Activated T-cell treated with anti-CD3 and anti-CD28 coated beads for 4 hours (primary cell): ENCODE data around the gene HAAO.

ENCODE experiments used
- DNase-seq: peaks from one replicate; pipeline ENCODE4 v3.0.0-alpha.2; 2020

Gene HAAO

GRCh38 chr2:42767080-42767898, 25.1 kb downstream of the HAAO start:
- no peak for DNase-seq

GRCh38 chr2:42765686-42766085, 26.7 kb downstream of the HAAO start:
- DNase-seq, result no peak

DNA sequence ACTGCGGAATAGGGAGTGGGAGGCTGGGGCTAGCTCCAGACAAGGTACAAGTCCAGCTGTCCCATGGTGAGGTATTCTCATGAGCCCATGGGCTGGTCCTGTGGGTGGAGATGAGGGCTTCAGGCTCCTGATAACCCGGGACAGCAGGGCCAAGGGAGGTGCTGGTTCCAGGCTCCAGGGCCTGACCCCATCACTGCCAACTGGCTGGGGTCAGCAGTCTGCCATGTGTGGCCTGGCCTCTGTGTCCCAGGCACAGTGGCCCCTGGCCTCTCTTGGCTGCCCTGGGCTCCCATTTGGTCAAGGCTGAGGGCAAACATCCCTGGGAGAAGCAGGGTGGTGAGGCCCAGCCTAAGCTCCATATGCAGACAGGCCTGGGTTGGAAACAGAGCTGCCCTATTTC, 27.5 kb downstream of the HAAO start:
- DNase-seq, result no peak

DNA sequence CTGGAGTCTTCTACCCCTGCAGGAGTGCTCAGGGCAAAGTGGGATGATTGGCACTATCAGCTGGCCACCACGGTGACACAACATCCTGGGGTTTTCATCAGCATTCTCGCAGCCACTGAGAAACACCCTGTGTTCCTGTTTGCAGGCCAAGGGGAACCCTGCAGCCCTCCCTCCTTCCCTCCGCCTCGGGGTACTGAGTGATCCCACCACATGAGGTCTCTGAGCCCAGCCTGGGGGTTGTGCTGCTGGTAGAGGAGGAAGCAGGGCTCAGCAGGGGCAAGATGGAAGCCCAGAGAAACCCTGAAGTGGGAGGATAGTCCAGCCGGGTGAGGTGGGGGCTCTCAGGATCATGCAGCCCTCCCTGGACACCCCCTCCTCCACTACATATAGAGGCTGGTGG, 28.3 kb downstream of the HAAO start, which contains the start of gene OXER1:
OXER1 (minus strand) TSS at position 40 of the 400 bp plus-strand sequence. CDS start 73 bp downstream, outside the sequence.
- DNase-seq, result no peak

DNA sequence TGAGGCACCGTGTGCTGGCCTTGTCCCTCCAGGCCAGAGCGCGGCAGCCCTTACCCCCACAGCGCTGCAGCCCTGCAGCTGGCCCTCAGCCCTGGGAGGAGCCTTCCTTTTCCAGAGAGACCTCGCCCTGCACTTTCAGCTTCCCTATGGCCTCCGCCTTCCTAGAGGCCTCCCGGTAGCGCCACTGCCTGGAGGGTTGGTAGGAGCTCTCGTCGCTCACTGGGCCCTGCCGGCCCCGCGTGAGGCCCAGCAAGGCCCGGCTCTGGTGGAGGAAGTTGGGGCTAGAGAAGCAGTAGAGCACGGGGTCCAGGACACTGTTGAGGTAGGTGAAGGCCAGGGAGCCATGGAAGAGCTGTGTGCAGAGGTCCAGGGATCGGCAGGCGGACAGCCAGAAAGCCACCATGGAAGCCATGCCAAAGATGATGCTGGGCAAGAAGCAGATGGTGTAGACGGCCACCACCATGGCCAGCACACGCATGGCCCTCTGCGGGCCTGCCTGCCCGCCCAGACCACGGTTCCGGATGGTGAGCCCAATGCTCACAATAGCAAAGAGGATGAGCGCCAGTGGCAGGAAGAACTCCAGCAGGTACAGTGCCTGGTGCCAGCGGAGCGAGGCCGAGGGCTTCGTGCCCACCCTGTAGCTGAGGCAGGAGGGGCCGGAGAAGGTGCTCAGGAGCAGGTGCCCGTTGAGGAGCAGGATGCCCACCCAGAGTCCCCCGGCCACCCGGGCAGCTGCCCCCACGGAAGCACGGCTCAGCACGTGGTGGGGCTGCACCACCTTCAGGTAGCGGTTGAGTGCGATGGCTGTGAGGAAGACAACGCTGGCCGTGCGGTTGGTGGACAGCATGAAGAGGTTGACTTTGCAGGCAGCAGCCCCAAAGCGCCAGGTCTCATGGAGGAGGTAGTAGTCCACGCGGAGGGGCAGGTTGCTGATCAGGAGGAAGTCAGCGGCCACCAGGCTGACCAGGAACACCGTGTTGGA, 29.3 kb downstream of the HAAO start:
- no peak for DNase-seq

GRCh38 chr2:42762155-42762554, 30.2 kb downstream of the HAAO start:
- no peak for DNase-seq

- DNase-seq, result no peak
Measured at GRCh38 chr2:42761554-42761953, 30.8 kb downstream of the HAAO start.

DNA sequence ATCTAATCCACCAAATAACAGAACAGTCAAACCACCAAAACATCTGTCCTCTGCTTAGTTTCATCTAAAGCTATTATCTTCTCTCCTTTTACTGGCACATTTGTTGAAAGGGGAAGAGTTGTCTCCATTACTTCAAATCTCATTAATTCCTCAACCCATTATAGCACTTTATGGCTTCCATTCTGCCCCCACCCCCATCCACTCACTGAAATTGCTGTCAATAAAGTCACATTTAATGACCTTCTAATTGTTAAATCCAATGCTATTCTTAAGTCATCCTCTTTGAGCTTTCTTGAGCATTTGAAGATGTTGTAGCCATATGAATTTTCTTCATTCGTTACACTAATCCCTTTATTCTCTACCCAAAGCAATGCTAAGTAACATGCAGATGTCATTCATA, 33.6 kb downstream of the HAAO start:
- DNase-seq, result no peak

DNA sequence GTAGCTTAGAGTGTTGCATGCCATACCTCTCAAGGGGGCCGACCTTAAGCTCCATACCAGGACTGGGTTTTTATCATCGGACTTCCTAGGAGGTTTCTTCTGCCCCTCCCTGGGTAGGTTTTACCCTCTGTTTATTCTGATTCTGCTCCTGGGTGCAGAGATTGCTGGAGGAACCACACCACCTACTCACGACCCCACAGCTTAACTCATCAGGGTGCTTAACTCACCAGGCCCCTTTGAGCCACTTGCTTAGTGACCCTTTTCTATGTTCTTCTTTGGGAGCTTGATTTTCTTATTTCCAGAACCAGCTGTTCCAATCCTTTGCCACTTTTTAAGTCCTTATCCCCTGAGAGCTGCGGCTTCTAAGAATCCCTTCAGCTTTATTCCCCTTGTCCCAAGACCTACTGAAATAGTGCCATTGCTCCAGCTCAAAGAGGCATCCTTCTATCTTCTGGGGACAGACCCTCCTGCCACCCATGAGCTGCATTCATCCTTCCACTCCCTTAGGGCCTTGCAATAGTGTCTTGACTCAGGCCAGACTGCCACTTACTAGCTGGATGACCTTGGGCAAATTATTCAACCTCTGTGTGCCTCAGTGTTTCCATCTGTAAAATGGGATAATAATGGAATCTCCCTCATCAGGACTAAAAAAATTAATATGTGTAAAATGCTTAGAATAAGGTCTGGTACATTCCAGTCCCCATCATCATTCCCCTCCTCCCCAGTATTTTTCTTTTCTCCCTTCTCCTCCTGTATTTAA, 34.2 kb downstream of the HAAO start:
- DNase-seq, result no peak

DNA sequence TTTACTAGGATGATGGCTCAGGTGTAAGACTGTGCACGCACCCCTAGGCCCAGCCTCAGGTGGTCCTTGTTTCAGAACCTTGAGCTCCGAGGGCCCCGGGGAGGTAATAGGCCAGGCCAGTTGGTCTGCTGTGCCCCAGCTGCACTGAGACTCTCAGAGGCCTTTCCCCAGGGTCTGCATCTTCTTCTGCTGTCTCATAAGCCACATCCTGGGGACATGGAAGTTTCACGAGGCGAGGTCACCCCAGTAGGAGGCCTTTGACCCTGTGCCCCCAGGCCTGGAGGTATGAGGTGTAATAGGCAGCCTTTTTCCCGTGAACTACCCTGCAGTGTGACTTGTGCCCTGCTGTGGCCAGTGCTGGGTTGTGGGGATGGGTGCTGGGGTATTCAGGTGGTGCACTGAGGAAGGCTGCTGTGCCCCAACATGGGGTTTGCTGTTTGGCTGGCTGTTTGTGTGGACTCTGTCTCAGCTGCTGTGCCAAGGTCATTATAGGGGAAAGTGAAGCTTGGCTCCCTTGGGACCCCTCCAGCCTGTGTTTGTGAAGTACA, 35.3 kb downstream of the HAAO start:
- DNase-seq, result no peak

DNA sequence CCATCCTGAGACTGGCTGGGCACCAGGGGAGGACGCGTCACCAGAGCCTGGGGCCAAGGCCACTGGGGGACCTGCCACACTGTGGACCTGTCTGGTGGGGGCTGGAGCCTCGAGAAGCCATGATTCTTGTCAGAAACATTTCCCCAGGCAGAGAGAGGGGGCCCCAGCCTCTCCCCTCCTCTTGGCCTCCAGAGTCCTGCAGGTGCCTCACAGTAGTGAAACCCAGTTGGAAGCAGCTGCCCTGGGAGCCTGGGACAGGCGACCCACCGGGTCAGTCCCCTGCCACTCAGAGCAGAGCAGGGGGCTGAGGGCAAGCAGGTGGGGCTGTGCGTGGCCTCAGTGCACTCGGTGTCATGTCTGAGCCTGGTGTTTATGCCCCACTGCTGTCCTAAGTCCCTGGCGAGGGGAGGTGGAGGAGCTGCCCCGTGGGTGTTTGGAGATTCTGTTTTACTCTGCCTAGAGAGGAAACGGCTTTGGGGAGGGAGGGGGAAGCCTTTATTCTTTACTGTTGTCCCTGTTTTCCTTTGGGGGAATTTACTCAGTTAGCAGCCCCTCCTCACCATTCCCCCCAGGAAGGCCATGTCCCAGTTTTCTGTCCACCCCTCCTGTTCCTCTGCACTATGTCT, 36.1 kb downstream of the HAAO start:
- DNase-seq, result no peak

DNA sequence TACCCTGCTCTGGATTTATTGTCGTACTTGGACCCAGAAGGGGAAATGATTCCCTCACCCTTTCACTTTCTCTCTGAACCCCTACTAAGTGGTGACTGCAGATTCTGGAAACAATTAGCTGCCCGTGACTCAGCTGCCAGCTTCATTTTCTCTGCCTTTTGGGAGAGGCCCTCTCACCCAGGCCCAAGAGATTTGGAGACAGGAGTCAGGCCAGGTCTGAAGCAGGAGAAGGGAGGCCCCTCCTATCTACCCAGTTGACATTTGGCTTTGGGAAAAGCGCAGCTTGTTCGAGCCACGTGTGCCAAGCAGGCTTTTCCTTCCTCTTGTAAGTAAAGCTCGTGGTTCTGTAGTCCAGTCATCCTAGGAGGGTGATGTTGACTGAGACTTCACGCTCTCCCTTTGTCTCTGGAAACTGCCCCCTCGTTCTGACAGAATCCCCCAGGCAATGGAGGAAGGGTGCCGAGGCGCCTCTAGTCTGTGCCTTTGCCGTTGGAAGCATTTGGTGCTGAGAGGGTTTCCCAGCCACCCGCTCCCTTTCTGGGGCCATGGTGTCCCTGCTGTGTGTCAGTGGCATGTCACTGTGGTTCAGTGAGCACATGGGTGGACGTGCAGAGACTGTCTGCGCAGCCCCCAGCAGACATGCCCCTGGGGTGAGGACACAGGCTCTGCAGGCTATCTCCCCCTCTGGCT, 37.0 kb downstream of the HAAO start:
- DNase-seq, result no peak

DNA sequence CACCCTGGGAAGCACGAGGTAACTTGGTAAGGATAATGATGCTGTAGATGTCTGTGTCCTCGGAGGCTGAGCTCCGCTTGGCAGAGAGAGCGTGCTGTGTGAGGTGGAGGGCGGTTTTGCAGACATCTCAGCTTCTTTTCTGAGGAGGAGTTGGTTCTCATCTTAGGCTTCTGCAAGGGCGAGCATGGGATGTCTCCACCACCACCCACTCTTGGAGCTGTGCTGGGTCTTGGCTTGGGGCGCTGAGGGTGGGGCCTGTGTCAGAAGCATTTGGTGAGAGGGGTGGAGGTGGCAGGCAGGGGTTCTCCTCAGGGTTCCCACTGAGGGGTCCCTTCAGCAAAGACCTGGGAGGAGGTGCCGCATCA, 37.6 kb downstream of the HAAO start:
- no peak for DNase-seq

- DNase-seq, result no peak
Measured at GRCh38 chr2:42754021-42754775, 38.2 kb downstream of the HAAO start.

DNA sequence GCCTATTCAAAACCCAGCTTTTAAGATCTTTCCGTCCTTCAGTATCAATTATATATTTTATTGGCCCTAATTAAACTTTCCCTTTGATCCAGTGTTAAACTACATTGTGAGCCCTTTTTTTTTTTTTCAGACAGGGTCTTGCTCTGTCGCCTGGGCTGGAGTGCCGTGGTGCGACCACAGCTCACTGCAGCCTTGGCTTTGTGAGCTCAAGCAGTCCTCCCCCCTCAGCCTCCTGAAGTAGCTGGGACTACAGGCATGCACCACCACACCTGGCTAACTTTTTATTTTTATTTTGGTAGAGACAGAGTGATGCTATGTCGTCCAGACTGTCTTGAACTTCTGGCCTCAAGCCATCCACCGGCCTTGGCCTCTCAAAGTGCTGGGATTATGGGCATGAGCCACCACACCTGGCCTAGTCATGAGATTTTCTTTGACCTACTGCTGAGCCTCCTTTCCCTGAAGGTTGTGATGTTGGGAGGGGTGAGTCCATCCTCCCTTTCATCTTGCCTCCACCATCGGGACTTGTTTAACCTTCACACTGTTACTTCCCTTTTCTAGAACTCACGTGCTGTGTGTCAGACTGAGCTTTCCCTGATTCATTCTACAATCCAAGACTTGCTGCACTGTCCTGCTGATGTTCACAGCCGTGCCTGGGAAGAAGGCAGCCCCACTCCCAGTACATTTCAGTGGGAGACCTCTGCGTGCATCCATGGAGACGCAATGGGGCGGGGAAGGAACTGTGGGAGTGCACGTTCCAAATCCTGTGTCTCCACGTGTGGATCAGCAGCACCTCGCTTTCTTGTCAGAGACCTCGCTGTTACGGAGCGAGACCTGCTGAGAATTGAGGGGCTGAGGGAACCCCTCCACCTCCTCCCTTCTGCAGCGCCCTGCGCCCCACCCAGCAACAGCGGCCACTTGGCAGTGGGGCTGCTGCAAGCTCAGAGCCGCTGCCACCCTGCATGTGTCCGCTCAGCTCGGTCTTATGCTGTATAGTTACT, 39.3 kb downstream of the HAAO start:
- DNase-seq, result no peak

GRCh38 chr2:42752314-42752713, 40.1 kb downstream of the HAAO start:
- no peak for DNase-seq

GRCh38 chr2:42748840-42749239, 43.5 kb downstream of the HAAO start:
- no peak for DNase-seq

- no peak for DNase-seq
Measured at GRCh38 chr2:42747422-42747821, 45.0 kb downstream of the HAAO start.

GRCh38 chr2:42744545-42745082, 47.8 kb downstream of the HAAO start:
- DNase-seq, result no peak
